Limb (tissue), 2 donors: Measurements from ENCODE around the gene COQ4.
"Not testable (repeated sequence)": the region's sequence is repeated elsewhere in the genome, so short reads cannot be mapped to it uniquely, and the experiment has no call there.

ENCODE experiments used
- DNase-seq, 2 donors: peaks; one replicate each; pipeline ENCODE4 v3.0.0-alpha.2; 2016; ENCODE audit errors: extremely low spot score in 2 of 2

The COQ4 gene

DNA sequence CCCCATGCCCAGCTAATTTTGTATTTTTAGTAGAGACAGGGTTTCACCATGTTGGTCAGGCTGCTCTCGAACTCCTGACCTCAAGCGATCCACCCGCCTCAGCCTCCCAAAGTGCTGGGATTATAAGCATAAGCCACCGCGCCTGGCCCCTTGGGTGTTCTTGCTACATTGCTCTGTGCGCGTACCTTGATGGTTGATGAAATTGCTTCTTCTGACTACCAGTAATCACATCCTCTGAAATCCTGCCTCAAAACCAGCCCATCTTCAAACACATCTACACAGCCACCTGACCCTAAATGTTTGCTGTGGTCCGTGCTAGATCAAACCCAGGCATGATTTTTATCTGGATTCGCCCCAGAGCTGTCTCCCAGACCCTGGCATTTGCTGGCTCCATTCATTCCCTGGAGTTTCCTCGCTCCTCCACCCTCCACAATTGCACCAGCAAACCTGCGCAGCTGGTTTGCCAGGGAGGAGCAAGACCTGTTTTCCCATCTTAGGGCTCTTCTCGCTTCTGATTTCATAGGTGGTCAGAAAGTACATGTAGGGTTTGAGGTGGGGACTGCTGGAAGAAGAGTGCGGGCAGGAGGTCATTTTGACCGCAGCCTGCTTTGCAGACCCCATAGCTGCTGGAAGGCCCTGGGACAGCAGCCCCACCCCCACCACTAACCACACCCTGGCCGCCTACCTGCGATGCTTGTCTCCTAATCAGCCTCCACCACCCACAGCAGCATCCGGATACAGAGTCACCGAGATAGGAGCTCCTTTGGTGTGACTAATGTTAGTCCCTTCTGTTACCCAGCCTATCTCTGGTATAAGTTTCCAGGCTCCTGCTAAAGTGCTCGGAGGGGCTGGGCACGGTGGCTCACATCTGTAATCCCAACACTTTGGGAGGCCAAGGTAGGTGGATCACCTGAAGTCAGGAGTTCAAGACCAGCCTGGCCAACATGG is 23.8 kb upstream of the COQ4 start:
- no peak for DNase-seq

DNA sequence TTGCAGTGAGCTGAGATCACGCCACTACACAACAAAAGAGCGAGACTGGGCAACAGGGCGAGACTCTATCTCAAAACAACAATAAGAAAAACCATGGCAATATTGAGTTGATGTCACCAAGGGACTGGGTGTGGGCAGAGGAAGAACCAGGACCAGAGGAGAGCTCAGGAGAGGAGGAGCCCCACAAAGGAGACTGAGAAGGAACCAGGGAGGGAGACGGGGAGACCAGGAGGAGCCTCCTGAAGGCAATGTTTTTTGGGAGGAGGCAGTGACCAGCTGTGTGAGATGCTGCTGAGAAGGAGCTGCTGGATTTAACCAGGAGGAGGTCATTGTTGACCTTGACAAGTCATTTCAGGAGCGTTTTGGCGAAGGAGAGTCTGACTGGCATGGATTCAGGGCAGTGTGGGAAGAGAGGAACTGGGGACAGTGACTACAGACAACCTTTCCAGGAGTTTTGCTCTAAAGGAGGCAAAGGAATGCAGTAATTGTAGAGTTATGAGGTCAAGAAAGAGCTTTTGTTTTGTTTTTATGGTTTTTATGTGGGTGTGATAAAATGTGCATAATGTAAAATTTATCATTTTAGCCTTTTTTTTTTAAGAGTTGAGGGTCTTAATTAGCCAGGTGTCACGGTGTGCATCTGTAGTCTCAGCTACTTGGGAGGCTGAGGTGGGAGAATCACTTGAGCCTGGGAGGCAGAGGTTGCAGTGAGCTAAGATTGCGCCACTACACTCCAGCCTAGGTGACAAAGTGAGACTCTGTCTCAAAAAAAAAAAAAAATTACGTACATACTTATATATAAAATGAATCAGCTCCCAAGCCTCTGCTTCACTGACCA is 18.3 kb upstream of the COQ4 start:
- no peak for DNase-seq

- no peak for DNase-seq
Observed at GRCh38 chr9:128304971-128305288, 17.7 kb upstream of the COQ4 start.

DNA sequence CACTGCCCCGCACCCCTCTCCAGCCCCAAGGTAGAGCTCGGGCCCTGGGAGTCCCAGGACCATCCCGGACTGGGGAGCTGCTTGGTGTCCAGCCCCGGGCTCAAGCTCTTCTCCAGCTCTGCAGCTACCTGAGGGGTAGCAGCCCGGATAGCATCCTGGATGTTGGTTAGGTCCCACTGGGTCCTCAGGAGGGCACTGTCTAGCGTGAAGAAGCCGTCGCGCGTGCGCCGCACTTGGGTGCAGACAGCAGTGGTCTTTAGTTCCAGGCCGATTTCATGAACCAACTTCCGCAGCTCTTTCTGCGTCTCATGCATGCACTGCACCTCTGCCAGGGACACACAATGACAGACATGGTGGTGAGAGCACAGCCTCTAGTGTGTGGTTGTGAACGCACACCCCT is 13.1 kb upstream of the COQ4 start:
- no peak for DNase-seq

GRCh38 chr9:128310461-128310860 is 12.2 kb upstream of the COQ4 start:
- DNase-seq = no peak

- no peak for DNase-seq
Observed at GRCh38 chr9:128314697-128315096, 7.9 kb upstream of the COQ4 start.

DNA sequence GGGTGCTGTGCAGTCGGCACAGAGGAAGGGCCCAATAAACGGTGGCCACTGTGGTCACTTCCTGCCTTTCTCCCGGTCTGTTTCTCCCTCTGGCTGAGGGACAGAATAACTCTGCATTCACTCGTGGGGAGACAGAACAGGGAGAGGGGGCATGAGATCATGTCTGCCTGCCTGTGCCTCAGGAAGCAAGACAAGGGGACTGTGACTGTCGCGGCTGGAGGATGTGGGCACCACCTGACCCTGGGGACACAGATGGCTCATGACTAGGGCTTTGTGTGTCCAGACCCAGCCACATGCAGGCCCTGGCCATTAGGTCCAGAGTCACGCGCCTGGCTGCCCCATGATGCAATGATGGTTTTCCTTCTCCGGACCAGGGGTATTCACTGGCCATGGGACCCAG is 6.2 kb upstream of the COQ4 start:
- no peak for DNase-seq

DNA sequence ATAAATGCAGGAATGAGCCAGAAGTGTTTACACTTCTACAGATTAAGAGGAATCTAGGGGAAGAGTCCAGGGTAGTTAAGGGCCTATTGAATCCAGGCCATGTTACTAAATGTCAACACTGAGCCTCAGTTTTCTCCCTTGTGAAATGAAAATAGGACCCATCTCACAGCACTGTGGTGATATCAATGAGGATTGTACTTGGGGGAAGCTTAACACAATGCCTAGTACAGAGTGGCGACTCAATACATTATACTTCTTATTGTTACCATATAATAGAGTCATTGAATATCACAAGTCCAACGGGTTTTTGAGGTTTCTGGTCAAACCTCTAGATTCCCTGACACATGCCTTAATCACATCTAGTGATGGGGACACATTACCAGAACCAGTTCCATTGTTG is 5.0 kb upstream of the COQ4 start:
- no peak for DNase-seq

DNA sequence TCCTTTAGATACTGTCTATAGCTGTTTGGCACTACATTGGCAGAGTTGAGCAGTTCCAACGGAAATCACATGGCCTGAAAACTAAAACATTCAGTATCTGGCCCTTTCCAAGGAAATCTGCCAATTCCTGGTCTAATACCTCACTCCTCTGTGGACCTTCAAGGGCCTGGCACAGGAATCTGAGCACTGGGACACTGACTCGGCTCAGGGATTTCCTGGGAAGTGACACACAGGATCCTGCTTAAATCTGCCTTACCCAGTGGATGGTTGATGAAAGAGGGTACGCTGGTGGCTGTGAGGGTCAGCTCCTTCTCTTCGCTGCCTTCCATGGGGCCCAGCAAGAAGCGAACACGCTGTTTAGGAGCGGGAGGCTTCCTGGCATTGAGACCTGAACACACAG is 1.3 kb upstream of the COQ4 start:
- DNase-seq = no peak

GRCh38 chr9:128321879-128322403 is 698 bp upstream of the COQ4 start:
- DNase-seq = peak in 1 of 2 donors; percentile 11

GRCh38 chr9:128323212-128323730 is 632 bp downstream of the COQ4 start:
- no peak for DNase-seq

- DNase-seq = no peak
Observed at GRCh38 chr9:128323791-128324190, 1.2 kb downstream of the COQ4 start.

- DNase-seq = no peak
Observed at GRCh38 chr9:128324401-128324800, 1.8 kb downstream of the COQ4 start.

GRCh38 chr9:128325629-128326028 is 3.0 kb downstream of the COQ4 start:
- no peak for DNase-seq

DNA sequence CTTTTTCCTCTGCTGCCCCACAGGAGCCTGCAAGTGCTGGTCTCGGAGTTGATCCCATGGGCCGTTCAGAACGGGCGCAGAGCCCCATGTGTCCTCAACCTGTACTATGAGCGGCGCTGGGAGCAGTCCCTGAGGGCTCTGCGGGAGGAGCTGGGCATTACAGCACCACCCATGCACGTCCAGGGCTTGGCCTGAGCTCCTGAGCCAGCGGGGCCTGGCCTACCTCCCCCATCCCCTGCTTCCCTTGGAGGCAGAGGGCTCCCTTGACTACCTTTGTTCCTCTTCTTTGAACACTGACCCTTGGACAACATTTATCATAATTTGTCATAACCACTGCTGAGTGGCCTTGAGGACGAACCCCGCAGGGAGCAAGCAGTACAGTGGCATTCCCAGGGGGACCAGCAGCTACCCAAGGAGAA is 10.8 kb downstream of the COQ4 start:
- DNase-seq = no peak

DNA sequence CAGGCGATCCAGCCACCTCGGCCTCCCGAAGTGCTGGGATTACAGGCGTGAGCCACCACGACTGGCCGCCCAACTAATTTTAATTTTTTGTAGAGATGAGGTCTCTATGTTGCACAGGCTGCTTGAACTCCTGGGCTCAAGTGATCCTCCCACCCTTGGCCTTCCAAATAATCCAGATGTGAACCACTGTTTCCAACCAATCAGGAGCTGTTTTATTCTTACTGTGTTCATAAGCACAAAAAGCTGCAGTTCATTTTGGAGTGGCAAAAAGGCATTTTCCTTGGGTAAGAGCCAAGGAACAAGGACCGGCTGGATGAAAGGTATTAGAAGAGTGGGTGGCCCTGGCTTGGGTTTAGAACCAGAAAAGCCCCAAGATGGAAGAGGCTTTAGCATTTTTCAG is 12.5 kb downstream of the COQ4 start:
- no peak for DNase-seq

- DNase-seq = no peak
Observed at GRCh38 chr9:128335914-128336313, 13.3 kb downstream of the COQ4 start.

DNA sequence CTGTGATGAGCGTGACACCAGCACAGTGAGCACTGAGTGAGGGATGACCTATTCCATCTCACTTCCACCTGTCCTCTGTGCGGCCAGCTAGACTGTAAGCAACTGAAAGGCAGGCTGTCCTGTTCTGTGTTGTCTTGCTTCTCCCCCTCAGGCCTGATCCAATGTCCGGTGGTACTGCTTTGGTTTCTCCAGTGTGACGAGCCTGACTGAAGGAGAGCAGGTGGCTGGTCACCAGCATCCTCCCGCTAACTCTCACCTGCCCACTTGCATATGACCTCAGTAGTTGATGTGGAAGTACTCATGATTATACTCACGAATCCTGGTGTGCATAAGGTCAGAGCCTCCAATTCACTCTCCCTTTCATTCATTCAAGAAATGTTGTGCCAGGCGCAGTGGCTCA is 15.3 kb downstream of the COQ4 start:
- no peak for DNase-seq

GRCh38 chr9:128338852-128339614 is 16.4 kb downstream of the COQ4 start:
- not testable (repeated sequence) for DNase-seq

GRCh38 chr9:128339761-128340690 is 17.4 kb downstream of the COQ4 start, which contains the start of gene SLC27A4:
Gene SLC27A4, plus strand, starts transcription at chr9:128340527. Its CDS starts 2,606 bp downstream, at chr9:128343133.
- peak; percentile 70 to 87 for DNase-seq
